ENCODE measurements around the gene PTPRN2. TPM values are rescaled to one million over a fixed set of nuclear protein-coding genes. Genes with fewer than 3 reads are reported as not detected.

PTPRN2 gene
- total RNA-seq, 2 experiments from 2014 or later = 0.70 TPM; not detected in 1

- no peak overlapping the region for H3K27ac ChIP-seq (ENCODE audit: low read depth, low read length, poor library complexity, severe bottlenecking)
- TF ChIP-seq EZH2phosphoT487 (IDR thresholded peaks at IDR 0.05; ENCODE audit: borderline replicate concordance, low read depth, low read length) = no peak
- no peak for TF ChIP-seq CTCF (conservative IDR thresholded peaks at IDR 0.05; ENCODE audit: low read length)
- H3K36me3 ChIP-seq (ENCODE audit: insufficient read depth, low read length) = no peaks in the 10 kb centered on the region
- no TSS peak for BruUV-seq (replicated peaks)
- no peak for DNase-seq (ENCODE audit: low spot score)
- H3K79me2 ChIP-seq (ENCODE audit: insufficient read depth, low read depth, low read length) = no peaks in the 10 kb centered on the region
- no peak overlapping the region for H3K4me3 ChIP-seq (ENCODE audit: low read depth, low read length, poor library complexity, severe bottlenecking)
- H3K4me2 ChIP-seq (ENCODE audit: low read length) = no peak overlapping the region
- H2AFZ ChIP-seq (ENCODE audit: low read length) = no peak overlapping the region
- no peaks in the 10 kb centered on the region for H3K9me2 ChIP-seq (ENCODE audit: insufficient read depth, low read length)
- no peaks in the 10 kb centered on the region for H3K4me1 ChIP-seq (ENCODE audit: insufficient read depth, low read length, poor library complexity, severe bottlenecking)
- no peaks in the 10 kb centered on the region for H3K9me3 ChIP-seq (ENCODE audit: low read length)
- POLR2A ChIA-PET = no interaction called here
- intact Hi-C loops (cut with micrococcal nuclease; ENCODE audit: unreplicated experiment) = no loop called here
- H4K20me1 ChIP-seq (ENCODE audit: insufficient read depth, low read length) = no peaks in the 10 kb centered on the region
- CTCF ChIA-PET (ENCODE audit: unreplicated experiment) = no interaction called here
These were observed 1026.7 kb downstream of the PTPRN2 start for GRCh38 chr7:157560710-157561522.

GRCh38 chr7:157560258-157560654 lies 1027.4 kb downstream of the PTPRN2 start:
- Histone ChIP-seq H4K20me1 (ENCODE audit: insufficient read depth, low read length) (no peaks in the 10 kb centered on the region), H3K27ac (ENCODE audit: low read depth, low read length, poor library complexity, severe bottlenecking) (no peak overlapping the region), H3K9me3 (ENCODE audit: low read length) (no peaks in the 10 kb centered on the region), H3K4me1 (ENCODE audit: insufficient read depth, low read length, poor library complexity, severe bottlenecking) (no peaks in the 10 kb centered on the region), H3K9me2 (ENCODE audit: insufficient read depth, low read length) (no peaks in the 10 kb centered on the region), H3K36me3 (ENCODE audit: insufficient read depth, low read length) (no peaks in the 10 kb centered on the region), H3K4me3 (ENCODE audit: low read depth, low read length, poor library complexity, severe bottlenecking) (no peak overlapping the region), H3K79me2 (ENCODE audit: insufficient read depth, low read depth, low read length) (no peaks in the 10 kb centered on the region), H2AFZ (ENCODE audit: low read length) (no peak overlapping the region), H3K4me2 (ENCODE audit: low read length) (no peak overlapping the region)
- no TSS peak for BruUV-seq (replicated peaks)
- ChIA-PET POLR2A (no interaction called here), CTCF (ENCODE audit: unreplicated experiment) (no interaction called here)
- intact Hi-C loops (cut with micrococcal nuclease; ENCODE audit: unreplicated experiment) = no loop called here
- no peak for DNase-seq (ENCODE audit: low spot score)
- TF ChIP-seq CTCF (conservative IDR thresholded peaks at IDR 0.05; ENCODE audit: low read length) (no peak), EZH2phosphoT487 (IDR thresholded peaks at IDR 0.05; ENCODE audit: borderline replicate concordance, low read depth, low read length) (no peak)

GRCh38 chr7:157559596-157560257 lies 1027.9 kb downstream of the PTPRN2 start:
- intact Hi-C loops (cut with micrococcal nuclease; ENCODE audit: unreplicated experiment) = no loop called here
- Histone ChIP-seq H3K79me2 (ENCODE audit: insufficient read depth, low read depth, low read length) (no peaks in the 10 kb centered on the region), H3K27ac (ENCODE audit: low read depth, low read length, poor library complexity, severe bottlenecking) (no peak overlapping the region), H3K36me3 (ENCODE audit: insufficient read depth, low read length) (no peaks in the 10 kb centered on the region), H3K9me2 (ENCODE audit: insufficient read depth, low read length) (no peaks in the 10 kb centered on the region), H3K4me3 (ENCODE audit: low read depth, low read length, poor library complexity, severe bottlenecking) (no peak overlapping the region), H4K20me1 (ENCODE audit: insufficient read depth, low read length) (no peaks in the 10 kb centered on the region), H3K9me3 (ENCODE audit: low read length) (no peaks in the 10 kb centered on the region), H3K4me1 (ENCODE audit: insufficient read depth, low read length, poor library complexity, severe bottlenecking) (no peaks in the 10 kb centered on the region), H3K4me2 (ENCODE audit: low read length) (no peak overlapping the region), H2AFZ (ENCODE audit: low read length) (no peak overlapping the region)
- TF ChIP-seq CTCF (conservative IDR thresholded peaks at IDR 0.05; ENCODE audit: low read length) (no peak), EZH2phosphoT487 (IDR thresholded peaks at IDR 0.05; ENCODE audit: borderline replicate concordance, low read depth, low read length) (no peak)
- ChIA-PET POLR2A (no interaction called here), CTCF (ENCODE audit: unreplicated experiment) (no interaction called here)
- DNase-seq (ENCODE audit: low spot score) = no peak
- no TSS peak for BruUV-seq (replicated peaks)

All from OCI-LY7 (cell line).